HEK293 (cell line): ENCODE data around the gene SCARB2.

Experiments
- MEIS1 ChIP-seq: sonication (generic); formaldehyde crosslinking; IDR thresholded peaks from 2 replicates; pipeline ENCODE4 v1.8.1; 2022; ENCODE audit warnings: missing genetic modification reagents, mild to moderate bottlenecking, borderline replicate concordance
- SP2 ChIP-seq: fragments of 450-650 bp; formaldehyde crosslinking; IDR thresholded peaks from 2 replicates; pipeline ENCODE4 v1.5.1; 2016; ENCODE audit warnings: missing biosample characterization, missing genetic modification characterization
- YY1 ChIP-seq: fragments of 450-650 bp; formaldehyde crosslinking; IDR thresholded peaks from 2 replicates; pipeline ENCODE4 v1.5.1; 2018; ENCODE audit warnings: missing biosample characterization, missing genetic modification characterization
- ZBTB21 ChIP-seq: fragments of 450-650 bp; formaldehyde crosslinking; IDR thresholded peaks from 2 replicates; pipeline ENCODE4 v1.5.1; 2017; ENCODE audit warnings: missing biosample characterization, missing genetic modification characterization
- ZNF121 ChIP-seq: fragments of 450-650 bp; formaldehyde crosslinking; IDR thresholded peaks from 2 replicates; pipeline ENCODE4 v1.5.1; 2016; ENCODE audit warnings: missing biosample characterization, missing genetic modification characterization
- ZNF324 ChIP-seq: fragments of 450-650 bp; formaldehyde crosslinking; IDR thresholded peaks from 2 replicates; pipeline ENCODE4 v1.5.1; 2016; ENCODE audit warnings: missing biosample characterization, missing genetic modification characterization
- ZNF391 ChIP-seq: fragments of 450-650 bp; formaldehyde crosslinking; IDR thresholded peaks from 2 replicates; pipeline ENCODE4 v1.5.1; 2016; ENCODE audit warnings: low read depth, missing biosample characterization, missing genetic modification characterization, borderline replicate concordance
- ZNF423 ChIP-seq: fragments of 450-650 bp; formaldehyde crosslinking; IDR thresholded peaks from 2 replicates; pipeline ENCODE4 v1.5.1; 2016; ENCODE audit warnings: missing biosample characterization, missing genetic modification characterization
- ZNF521 ChIP-seq: fragments of 450-650 bp; formaldehyde crosslinking; IDR thresholded peaks from 2 replicates; pipeline ENCODE4 v1.5.1; 2017; ENCODE audit warnings: missing biosample characterization, mild to moderate bottlenecking, missing genetic modification characterization
- TF ChIP-seq, protein P1 (sequence below): fragments of 450-650 bp; formaldehyde crosslinking; IDR thresholded peaks from 2 replicates; pipeline ENCODE4 v1.5.1; 2016; ENCODE audit warnings: missing biosample characterization, missing genetic modification characterization
- TF ChIP-seq, protein P2 (sequence below): fragments of 450-650 bp; formaldehyde crosslinking; IDR thresholded peaks from 2 replicates; pipeline ENCODE4 v1.5.1; 2017; ENCODE audit warnings: missing biosample characterization, missing genetic modification characterization

DNA sequence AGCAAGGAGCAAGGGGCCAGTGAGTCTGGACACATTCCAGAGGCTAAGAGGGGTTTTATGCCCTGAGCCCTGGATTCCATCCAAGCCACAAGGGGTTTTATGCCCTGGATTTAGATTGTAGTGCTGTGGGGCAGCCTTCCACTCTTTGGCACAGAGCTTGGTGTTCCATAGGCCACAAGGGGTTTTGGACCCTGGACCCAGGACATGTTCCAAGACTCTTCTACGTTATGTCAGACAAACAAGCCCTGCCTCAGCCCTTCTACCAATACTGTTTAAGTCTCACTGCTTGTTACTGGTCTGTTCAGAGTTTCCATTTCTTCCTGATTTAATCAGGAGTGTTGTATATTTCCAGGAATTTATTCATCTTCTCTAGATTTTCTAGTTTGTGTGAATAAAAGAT is 12.8 kb upstream of the SCARB2 start:
- TF ChIP-seq MEIS1 (CRISPR knock-in tag) = no peak
- no peak for TF ChIP-seq ZNF324
- TF ChIP-seq, protein P1, sequence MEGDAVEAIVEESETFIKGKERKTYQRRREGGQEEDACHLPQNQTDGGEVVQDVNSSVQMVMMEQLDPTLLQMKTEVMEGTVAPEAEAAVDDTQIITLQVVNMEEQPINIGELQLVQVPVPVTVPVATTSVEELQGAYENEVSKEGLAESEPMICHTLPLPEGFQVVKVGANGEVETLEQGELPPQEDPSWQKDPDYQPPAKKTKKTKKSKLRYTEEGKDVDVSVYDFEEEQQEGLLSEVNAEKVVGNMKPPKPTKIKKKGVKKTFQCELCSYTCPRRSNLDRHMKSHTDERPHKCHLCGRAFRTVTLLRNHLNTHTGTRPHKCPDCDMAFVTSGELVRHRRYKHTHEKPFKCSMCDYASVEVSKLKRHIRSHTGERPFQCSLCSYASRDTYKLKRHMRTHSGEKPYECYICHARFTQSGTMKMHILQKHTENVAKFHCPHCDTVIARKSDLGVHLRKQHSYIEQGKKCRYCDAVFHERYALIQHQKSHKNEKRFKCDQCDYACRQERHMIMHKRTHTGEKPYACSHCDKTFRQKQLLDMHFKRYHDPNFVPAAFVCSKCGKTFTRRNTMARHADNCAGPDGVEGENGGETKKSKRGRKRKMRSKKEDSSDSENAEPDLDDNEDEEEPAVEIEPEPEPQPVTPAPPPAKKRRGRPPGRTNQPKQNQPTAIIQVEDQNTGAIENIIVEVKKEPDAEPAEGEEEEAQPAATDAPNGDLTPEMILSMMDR (tag by site-specific recombination) = no peak
- no peak for TF ChIP-seq ZBTB21 (tag by site-specific recombination)
- no peak for TF ChIP-seq ZNF423 (tag by site-specific recombination)
- no peak for TF ChIP-seq YY1 (tag by site-specific recombination)
- no peak for TF ChIP-seq SP2
- TF ChIP-seq ZNF121 (tag by site-specific recombination) = no peak
- no peak for TF ChIP-seq ZNF391
- TF ChIP-seq, protein P2, sequence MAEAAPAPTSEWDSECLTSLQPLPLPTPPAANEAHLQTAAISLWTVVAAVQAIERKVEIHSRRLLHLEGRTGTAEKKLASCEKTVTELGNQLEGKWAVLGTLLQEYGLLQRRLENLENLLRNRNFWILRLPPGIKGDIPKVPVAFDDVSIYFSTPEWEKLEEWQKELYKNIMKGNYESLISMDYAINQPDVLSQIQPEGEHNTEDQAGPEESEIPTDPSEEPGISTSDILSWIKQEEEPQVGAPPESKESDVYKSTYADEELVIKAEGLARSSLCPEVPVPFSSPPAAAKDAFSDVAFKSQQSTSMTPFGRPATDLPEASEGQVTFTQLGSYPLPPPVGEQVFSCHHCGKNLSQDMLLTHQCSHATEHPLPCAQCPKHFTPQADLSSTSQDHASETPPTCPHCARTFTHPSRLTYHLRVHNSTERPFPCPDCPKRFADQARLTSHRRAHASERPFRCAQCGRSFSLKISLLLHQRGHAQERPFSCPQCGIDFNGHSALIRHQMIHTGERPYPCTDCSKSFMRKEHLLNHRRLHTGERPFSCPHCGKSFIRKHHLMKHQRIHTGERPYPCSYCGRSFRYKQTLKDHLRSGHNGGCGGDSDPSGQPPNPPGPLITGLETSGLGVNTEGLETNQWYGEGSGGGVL = no peak
- no peak for TF ChIP-seq ZNF521 (tag by site-specific recombination)
